Subcutaneous adipose tissue (tissue), 4 donors: ENCODE measurements around the gene AGBL1. TPM values are rescaled to one million over a fixed set of nuclear protein-coding genes. Genes with fewer than 3 reads are reported as not detected.

Source experiments
- CTCF ChIP-seq: fragments of 450-650 bp; IDR thresholded peaks from one replicate; pipeline ENCODE4 v1.5.1; 2016; ENCODE audit warnings: low read depth, mild to moderate bottlenecking, control low read depth, antibody characterized with exemption, moderate library complexity
- total RNA-seq, 4 donors: library from RNA; depleted of rRNA; stranded (reverse); fragments of >200 nt; gene quantifications; one replicate each; pipeline ENCODE4 v1.1.0, GENCODE V29; 2016

Gene AGBL1
- total RNA-seq, 4 donors from 2014 or later = not detected

GRCh38 chr15:86267892-86268291 lies 188.2 kb downstream of the AGBL1 start:
- no peak for TF ChIP-seq CTCF

GRCh38 chr15:86268558-86268957 lies 188.9 kb downstream of the AGBL1 start:
- TF ChIP-seq CTCF = no peak

GRCh38 chr15:86273309-86273708 lies 193.6 kb downstream of the AGBL1 start:
- TF ChIP-seq CTCF = no peak

GRCh38 chr15:86275361-86275760 lies 195.7 kb downstream of the AGBL1 start:
- no peak for TF ChIP-seq CTCF

GRCh38 chr15:86278586-86278985 lies 198.9 kb downstream of the AGBL1 start:
- TF ChIP-seq CTCF = no peak

- TF ChIP-seq CTCF = no peak
Observed at GRCh38 chr15:86284635-86285034, 205.0 kb downstream of the AGBL1 start.

- TF ChIP-seq CTCF = no peak
Observed at GRCh38 chr15:86295511-86295910, 215.8 kb downstream of the AGBL1 start.
